IMR-90 (cell line): ENCODE results near the gene FCRLB. TPM values are rescaled to one million over a fixed set of nuclear protein-coding genes. Genes with fewer than 3 reads are reported as not detected.

Experiments used
- ATAC-seq: fragments of 200-7000 bp; cut with Tn5 transposase; 2 replicates; pipeline ENCODE4 v1.9.1; 2020; ENCODE audit warnings: low read depth, mild to moderate bottlenecking, moderate library complexity
- BruUV-seq: library from RNA; stranded (reverse); fragments of 400-500 nt; replicated peaks from 2 replicates; lab custom pipeline; 2021; lab: Mats Ljungman, UMichigan
- CTCF ChIA-PET: fragments of 300-600 bp; formaldehyde crosslinking; extraction: SDS; loops from one replicate; lab custom pipeline; 2021; ENCODE audit warnings: antibody characterized with exemption; lab: Yijun Ruan, JAX
- POLR2A ChIA-PET: fragments of 300-600 bp; sonication (Branson Sonifier 250); formaldehyde crosslinking; loops from one replicate; lab custom pipeline; 2022; ENCODE audit warnings: antibody characterized with exemption; ENCODE audit not compliant: unreplicated experiment; lab: Charles Lee
- DNase-seq: peaks from one replicate; pipeline ENCODE4 v3.0.0; 2013
- H2AFZ ChIP-seq: replicated peaks from 2 replicates; pipeline ENCODE3; 2013; ENCODE audit warnings: low read length, mild to moderate bottlenecking; ENCODE audit not compliant: poor library complexity
- H2AK5ac ChIP-seq: 2 replicates; pipeline ENCODE4 v1.6.1; 2013; ENCODE audit warnings: low read depth, low read length, inconsistent platforms
- H2AK9ac ChIP-seq: replicated peaks from 2 replicates; pipeline ENCODE3; 2013; ENCODE audit warnings: mild to moderate bottlenecking, low read depth, low read length, moderate library complexity; ENCODE audit not compliant: poor library complexity
- H2BK120ac ChIP-seq: 2 replicates; pipeline ENCODE4 v1.6.1; 2013; ENCODE audit warnings: low read depth, low read length, inconsistent platforms
- H2BK15ac ChIP-seq: 3 replicates; pipeline ENCODE4 v1.6.1; 2013; ENCODE audit warnings: low read depth, low read length, inconsistent platforms
- H2BK20ac ChIP-seq: 2 replicates; pipeline ENCODE4 v1.6.1; 2013; ENCODE audit warnings: low read depth, mild to moderate bottlenecking, inconsistent platforms, low read length, moderate library complexity
- H2BK5ac ChIP-seq: 2 replicates; pipeline ENCODE4 v1.6.1; 2013; ENCODE audit warnings: mild to moderate bottlenecking, low read depth, low read length, inconsistent platforms; ENCODE audit not compliant: poor library complexity, severe bottlenecking
- H3K14ac ChIP-seq: replicated peaks from 2 replicates; pipeline ENCODE4 v1.6.1; 2013; ENCODE audit warnings: low read depth, low read length, inconsistent platforms
- H3K18ac ChIP-seq: 2 replicates; pipeline ENCODE4 v1.6.1; 2013; ENCODE audit warnings: low read depth, low read length, control low read depth
- H3K23ac ChIP-seq: 2 replicates; pipeline ENCODE4 v1.6.1; 2013; ENCODE audit warnings: low read depth, low read length, inconsistent platforms
- H3K27ac ChIP-seq: 2 replicates; pipeline ENCODE4 v1.5.1; 2013; ENCODE audit warnings: mild to moderate bottlenecking, control low read depth, low read length; ENCODE audit not compliant: insufficient read depth
- H3K27me3 ChIP-seq: 2 replicates; pipeline ENCODE4 v1.6.1; 2013; ENCODE audit warnings: low read length; ENCODE audit not compliant: control insufficient read depth, insufficient read depth
- H3K36me3 ChIP-seq: 2 replicates; pipeline ENCODE4 v1.6.1; 2013; ENCODE audit warnings: low read length, mixed read lengths; ENCODE audit not compliant: control insufficient read depth, insufficient read depth
- H3K4ac ChIP-seq: 2 replicates; pipeline ENCODE4 v1.6.1; 2013; ENCODE audit warnings: low read depth, low read length, inconsistent platforms
- H3K4me1 ChIP-seq: 2 replicates; pipeline ENCODE4 v1.6.1; 2013; ENCODE audit warnings: low read length, mixed read lengths; ENCODE audit not compliant: control insufficient read depth, insufficient read depth
- H3K4me2 ChIP-seq: 2 replicates; pipeline ENCODE4 v1.6.1; 2013; ENCODE audit warnings: low read depth, mild to moderate bottlenecking, control low read depth, low read length, moderate library complexity
- H3K4me3 ChIP-seq: 2 replicates; pipeline ENCODE4 v1.5.1; 2013; ENCODE audit warnings: low read depth, mild to moderate bottlenecking, control low read depth, low read length, moderate library complexity; ENCODE audit not compliant: insufficient read depth
- H3K56ac ChIP-seq: 2 replicates; pipeline ENCODE4 v1.6.1; 2013; ENCODE audit warnings: low read length, inconsistent platforms; ENCODE audit not compliant: insufficient read depth; ENCODE audit errors: extremely low read depth
- H3K79me1 ChIP-seq, 2 experiments: 2 replicates each; pipeline ENCODE4 v1.6.1; 2013; ENCODE audit warnings: low read length in 2 of 2, inconsistent platforms in 1 of 2, low read depth in 1 of 2
- H3K9ac ChIP-seq: 2 replicates; pipeline ENCODE4 v1.6.1; 2013; ENCODE audit warnings: low read depth, low read length, control low read depth
- H3K9me1 ChIP-seq: 2 replicates; pipeline ENCODE4 v1.6.1; 2013; ENCODE audit warnings: low read length, inconsistent platforms; ENCODE audit not compliant: insufficient read depth
- H3K9me3 ChIP-seq: 2 replicates; pipeline ENCODE4 v1.6.1; 2013; ENCODE audit warnings: low read length; ENCODE audit not compliant: control insufficient read depth, insufficient read depth
- H4K20me1 ChIP-seq: 2 replicates; pipeline ENCODE4 v1.6.1; 2013; ENCODE audit warnings: low read length, inconsistent platforms; ENCODE audit not compliant: insufficient read depth
- H4K5ac ChIP-seq: 2 replicates; pipeline ENCODE4 v1.6.1; 2013; ENCODE audit warnings: mild to moderate bottlenecking, low read depth, low read length, control low read depth
- H4K8ac ChIP-seq, 2 experiments: 2 replicates each; pipeline ENCODE4 v1.6.1; 2013; ENCODE audit warnings: low read depth in 2 of 2, low read length in 2 of 2, control low read depth in 1 of 2, inconsistent platforms in 1 of 2
- H4K91ac ChIP-seq: 2 replicates; pipeline ENCODE4 v1.6.1; 2013; ENCODE audit warnings: low read depth, low read length, inconsistent platforms; ENCODE audit not compliant: insufficient read depth
- BHLHE40 ChIP-seq: fragments of 150-350 bp; IDR thresholded peaks from 2 replicates; pipeline ENCODE4 v1.6.1; 2016; ENCODE audit warnings: mild to moderate bottlenecking, low read depth, low read length
- CEBPB ChIP-seq: IDR thresholded peaks from 2 replicates; pipeline ENCODE4 v1.6.1; 2012; ENCODE audit warnings: low read depth, low read length, improper control_type of control experiment
- CHD1 ChIP-seq: IDR thresholded peaks from 2 replicates; pipeline ENCODE4 v1.6.1; 2012; ENCODE audit warnings: low read depth, low read length, improper control_type of control experiment
- MXI1 ChIP-seq: IDR thresholded peaks from 2 replicates; pipeline ENCODE4 v1.6.1; 2012; ENCODE audit warnings: low read depth, mild to moderate bottlenecking, low read length, moderate library complexity, borderline replicate concordance
- RCOR1 ChIP-seq: IDR thresholded peaks from 2 replicates; pipeline ENCODE4 v1.6.1; 2012; ENCODE audit warnings: mild to moderate bottlenecking, low read length, improper control_type of control experiment; ENCODE audit not compliant: insufficient replicate concordance
- SMC3 ChIP-seq: fragments of 150-350 bp; IDR thresholded peaks from 2 replicates; pipeline ENCODE4 v1.6.1; 2016; ENCODE audit warnings: low read depth, mild to moderate bottlenecking, antibody characterized with exemption, low read length, moderate library complexity
- WGBS, 2 experiments: methylation state at CpG; one replicate each; pipeline versions ENCODE4 v1.1.5 to v1.1.7; 2013; ENCODE audit warnings: missing lambda C conversion rate in 2 of 2; ENCODE audit not compliant: insufficient read length in 1 of 2; ENCODE audit errors: extremely low coverage in 2 of 2; 5-methylcytosine and 5-hydroxymethylcytosine counted together
- dilution Hi-C: fragments of 300-500 bp; cut with HindIII; formaldehyde crosslinking; loops from one replicate; pipeline ENCODE4 v1.14.3; 2018; ENCODE audit warnings: low sequenced_read_pairs; ENCODE audit not compliant: unreplicated experiment
- in situ Hi-C: fragments of 300-500 bp; cut with MboI; formaldehyde crosslinking; loops from 3 replicates; pipeline ENCODE4 v1.14.3; 2019; ENCODE audit warnings: low sequenced_read_pairs, inconsistent platforms, mixed read lengths
- intact Hi-C: fragments of 100-400 bp; cut with micrococcal nuclease; formaldehyde crosslinking; loops from 2 replicates; pipeline ENCODE4 v1.10.0; 2022
- polyA plus RNA-seq, 3 experiments: library from polyadenylated mRNA; depleted of rRNA; stranded (reverse); fragments of >200 nt; gene quantifications; 2 replicates each; pipeline ENCODE4 v1.2.3, GENCODE V29; 2012; ENCODE audit warnings: low replicate concordance in 1 of 3
- total RNA-seq: library from RNA; depleted of rRNA; stranded (reverse); fragments of >200 nt; gene quantifications from 2 replicates; pipeline ENCODE4 v1.2.3, GENCODE V29; 2012
- TF ChIP-seq, protein P1 (sequence below): fragments of 150-350 bp; IDR thresholded peaks from 2 replicates; pipeline ENCODE4 v1.6.1; 2017; ENCODE audit warnings: mild to moderate bottlenecking, antibody characterized with exemption, low read length, low read depth
- TF ChIP-seq, protein P2 (sequence below): fragments of 150-350 bp; IDR thresholded peaks from 2 replicates; pipeline ENCODE4 v1.6.1; 2016; ENCODE audit warnings: low read depth, mild to moderate bottlenecking, low read length, moderate library complexity, borderline replicate concordance

Gene FCRLB
- total and polyA plus RNA-seq, 2 of the 4 experiments (the other 2 are of a cell fraction), result 0.90 to 2.2 TPM

DNA sequence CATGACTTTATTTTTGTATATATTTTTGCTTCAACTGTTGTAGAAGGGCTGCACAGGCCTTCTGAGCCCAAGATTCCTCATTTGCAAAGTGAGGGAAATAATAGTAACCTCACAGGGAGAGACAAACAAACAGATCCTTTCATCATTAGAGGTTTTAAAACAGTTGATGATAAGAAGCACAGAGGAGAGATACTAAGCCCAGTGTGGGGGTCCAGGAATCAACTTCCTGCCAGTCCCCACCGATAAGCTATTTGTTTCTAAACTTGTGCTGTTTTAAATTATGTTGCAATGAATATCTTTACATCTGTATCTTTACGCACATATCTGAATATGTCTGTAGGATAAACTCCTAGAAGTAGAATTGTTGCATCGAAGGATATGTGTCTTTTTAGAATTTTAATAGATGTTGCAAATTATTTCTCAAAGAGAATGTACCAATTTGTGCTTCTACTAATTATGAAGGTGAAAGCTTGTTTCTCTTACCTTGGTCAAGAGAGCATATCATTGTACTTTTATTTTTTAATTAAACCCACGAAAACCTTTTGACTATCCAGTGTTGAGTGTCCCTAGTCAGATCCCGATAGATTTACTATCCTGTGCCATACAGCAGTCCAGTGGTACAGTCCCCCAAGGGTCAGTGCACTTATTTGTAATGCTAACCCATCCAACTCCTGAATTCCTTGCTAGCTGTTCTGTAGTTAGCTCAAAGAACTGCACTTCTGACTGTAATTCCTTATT is 10.8 kb downstream of the FCRLB start:
- POLR2A ChIA-PET, result no interaction called here
- peaks cover 5% of the 10 kb centered on the region for H3K9me1 ChIP-seq
- dilution Hi-C loops, result no loop called here

More for the DNA sequence above, 10.8 kb downstream of the FCRLB start:
- Histone ChIP-seq H2AK5ac (no peak overlapping the region), H3K27me3 (no peaks in the 10 kb centered on the region), H2AFZ (no peak overlapping the region), H4K91ac (no peak overlapping the region), H2BK15ac (no peak overlapping the region; the same call in 2 of the 3 replicates), H3K4me3 (no peak overlapping the region), H2BK5ac (no peak overlapping the region), H3K56ac (no peak overlapping the region), H3K23ac (no peak overlapping the region), H3K4me1 (peaks cover 7% of the 10 kb centered on the region), H2BK20ac (no peak overlapping the region), H3K14ac (no peak overlapping the region), H3K4ac (no peak overlapping the region), H3K79me1 (no peaks in the 10 kb centered on the region), H2BK120ac (no peak overlapping the region), H3K9ac (no peak overlapping the region), H3K27ac (no peak overlapping the region), H3K4me2 (no peak overlapping the region), H3K9me3 (no peaks in the 10 kb centered on the region), H4K5ac (no peak overlapping the region), H2AK9ac (no peak overlapping the region), H4K8ac (no peak overlapping the region), H4K20me1 (no peaks in the 10 kb centered on the region), H3K18ac (no peak overlapping the region), H3K36me3 (no peaks in the 10 kb centered on the region)
- TF ChIP-seq, protein P1, sequence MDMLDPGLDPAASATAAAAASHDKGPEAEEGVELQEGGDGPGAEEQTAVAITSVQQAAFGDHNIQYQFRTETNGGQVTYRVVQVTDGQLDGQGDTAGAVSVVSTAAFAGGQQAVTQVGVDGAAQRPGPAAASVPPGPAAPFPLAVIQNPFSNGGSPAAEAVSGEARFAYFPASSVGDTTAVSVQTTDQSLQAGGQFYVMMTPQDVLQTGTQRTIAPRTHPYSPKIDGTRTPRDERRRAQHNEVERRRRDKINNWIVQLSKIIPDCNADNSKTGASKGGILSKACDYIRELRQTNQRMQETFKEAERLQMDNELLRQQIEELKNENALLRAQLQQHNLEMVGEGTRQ, result no peak
- TF ChIP-seq SMC3 (no peak), CHD1 (no peak), BHLHE40 (no peak), RCOR1 (no peak), CEBPB (no peak), MXI1 (no peak)
- TF ChIP-seq, protein P2, sequence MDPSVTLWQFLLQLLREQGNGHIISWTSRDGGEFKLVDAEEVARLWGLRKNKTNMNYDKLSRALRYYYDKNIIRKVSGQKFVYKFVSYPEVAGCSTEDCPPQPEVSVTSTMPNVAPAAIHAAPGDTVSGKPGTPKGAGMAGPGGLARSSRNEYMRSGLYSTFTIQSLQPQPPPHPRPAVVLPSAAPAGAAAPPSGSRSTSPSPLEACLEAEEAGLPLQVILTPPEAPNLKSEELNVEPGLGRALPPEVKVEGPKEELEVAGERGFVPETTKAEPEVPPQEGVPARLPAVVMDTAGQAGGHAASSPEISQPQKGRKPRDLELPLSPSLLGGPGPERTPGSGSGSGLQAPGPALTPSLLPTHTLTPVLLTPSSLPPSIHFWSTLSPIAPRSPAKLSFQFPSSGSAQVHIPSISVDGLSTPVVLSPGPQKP, result no peak
- intact Hi-C loops, result loop anchor here (10.0 kb wide), 1 partner anchor 167 kb away; no protein-coding TSS in a partner anchor
- ATAC-seq (no peak), DNase-seq (no peak)
- 100% methylated on average over 1 of the region's 5 CpGs; no CpG with 5 or more reads in 1 of the 2 experiments for WGBS, 2 experiments
- CTCF ChIA-PET, result interaction anchor here (1.4 kb wide), 1 partner anchor 9 kb away, joined by 4 read pairs; no protein-coding TSS in a partner anchor
- in situ Hi-C loops, result loop anchor here (10.0 to 25.0 kb wide), 2 partner anchors 95 to 187 kb away; partner anchors contain the start of genes FCGR3A and FCGR3B
- BruUV-seq, result no TSS peak
